ENCODE data around the gene L3MBTL4.
"Not testable (repeated sequence)": the region's sequence is repeated elsewhere in the genome, so short reads cannot be mapped to it uniquely, and the experiment has no call there.

The L3MBTL4 gene

GRCh38 chr18:6096730-6097129 is 318.0 kb downstream of the L3MBTL4 start:
- Histone ChIP-seq H3K27me3 (ENCODE audit: control insufficient read depth, insufficient read depth, low read length) (no peaks in the 10 kb centered on the region), H3K4me1 (ENCODE audit: control insufficient read depth, insufficient read depth, low read length) (no peaks in the 10 kb centered on the region), H3K36me3 (ENCODE audit: control insufficient read depth, insufficient read depth, low read length) (no peaks in the 10 kb centered on the region), H3K9me3 (ENCODE audit: control insufficient read depth, low read length) (no peaks in the 10 kb centered on the region), H3K4me3 (ENCODE audit: low read length) (no peak overlapping the region), H3K9ac (ENCODE audit: low read length) (no peak overlapping the region)

DNA sequence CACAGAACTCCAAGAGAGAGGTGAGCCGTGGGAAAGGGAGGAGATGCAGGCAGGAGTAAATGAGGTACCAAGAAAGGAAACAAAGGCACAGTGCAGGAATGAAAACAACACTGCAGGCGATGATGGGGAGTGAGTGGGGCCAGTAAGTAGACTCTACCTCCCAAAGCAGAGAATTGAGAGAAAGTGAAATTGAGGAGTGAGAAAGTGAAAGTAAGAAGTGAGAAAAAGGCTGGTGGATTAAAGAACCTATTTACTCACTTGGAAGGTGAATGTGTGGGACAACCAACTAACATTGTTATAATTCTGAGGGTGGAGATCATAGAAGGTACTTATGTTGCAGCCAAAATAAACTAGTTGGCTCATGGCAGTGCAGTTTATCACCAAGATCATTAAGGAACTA is 326.3 kb downstream of the L3MBTL4 start:
- H3K36me3 ChIP-seq (ENCODE audit: control insufficient read depth, insufficient read depth, low read length), result no peaks in the 10 kb centered on the region
- no peak overlapping the region for H3K4me3 ChIP-seq (ENCODE audit: low read length)
- no peak overlapping the region for H3K9ac ChIP-seq (ENCODE audit: low read length)
- no peaks in the 10 kb centered on the region for H3K27me3 ChIP-seq (ENCODE audit: control insufficient read depth, insufficient read depth, low read length)
- no peaks in the 10 kb centered on the region for H3K4me1 ChIP-seq (ENCODE audit: control insufficient read depth, insufficient read depth, low read length)
- H3K9me3 ChIP-seq (ENCODE audit: control insufficient read depth, low read length), result no peaks in the 10 kb centered on the region

DNA sequence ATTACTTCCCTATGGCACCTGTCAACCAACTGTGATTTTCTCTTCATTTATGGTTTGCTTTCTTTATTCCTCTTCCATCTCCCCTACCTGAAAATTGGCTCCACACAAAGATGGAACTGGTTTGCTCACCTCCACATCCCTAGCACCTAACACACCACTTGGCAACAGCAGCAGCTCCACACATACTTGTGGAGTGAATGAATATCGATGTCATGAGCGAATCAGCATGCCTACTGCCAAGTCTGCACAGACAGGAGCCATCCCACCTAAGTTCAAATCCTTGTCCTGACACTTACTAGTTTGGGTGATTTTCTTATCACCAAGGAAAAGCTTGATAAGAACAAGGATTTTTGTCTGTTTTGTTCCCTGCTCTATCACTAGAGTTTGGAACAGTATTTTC is 328.0 kb downstream of the L3MBTL4 start:
- H3K9me3 ChIP-seq (ENCODE audit: control insufficient read depth, low read length), result no peaks in the 10 kb centered on the region
- no peak overlapping the region for H3K9ac ChIP-seq (ENCODE audit: low read length)
- H3K27me3 ChIP-seq (ENCODE audit: control insufficient read depth, insufficient read depth, low read length), result no peaks in the 10 kb centered on the region
- H3K4me1 ChIP-seq (ENCODE audit: control insufficient read depth, insufficient read depth, low read length), result no peaks in the 10 kb centered on the region
- no peak overlapping the region for H3K4me3 ChIP-seq (ENCODE audit: low read length)
- H3K36me3 ChIP-seq (ENCODE audit: control insufficient read depth, insufficient read depth, low read length), result no peaks in the 10 kb centered on the region

GRCh38 chr18:6079406-6079805 is 335.3 kb downstream of the L3MBTL4 start:
- Histone ChIP-seq H3K4me1 (ENCODE audit: control insufficient read depth, insufficient read depth, low read length) (no peaks in the 10 kb centered on the region), H3K27me3 (ENCODE audit: control insufficient read depth, insufficient read depth, low read length) (no peaks in the 10 kb centered on the region), H3K4me3 (ENCODE audit: low read length) (no peak overlapping the region), H3K36me3 (ENCODE audit: control insufficient read depth, insufficient read depth, low read length) (no peaks in the 10 kb centered on the region), H3K9ac (ENCODE audit: low read length) (no peak overlapping the region), H3K9me3 (ENCODE audit: control insufficient read depth, low read length) (no peaks in the 10 kb centered on the region)

GRCh38 chr18:6078877-6079276 is 335.8 kb downstream of the L3MBTL4 start:
- H3K9ac ChIP-seq (ENCODE audit: low read length), result no peak overlapping the region
- no peaks in the 10 kb centered on the region for H3K4me1 ChIP-seq (ENCODE audit: control insufficient read depth, insufficient read depth, low read length)

GRCh38 chr18:6072423-6072822 is 342.3 kb downstream of the L3MBTL4 start:
- not testable (repeated sequence) for H3K36me3 ChIP-seq (ENCODE audit: control insufficient read depth, insufficient read depth, low read length); H3K9me3 ChIP-seq (ENCODE audit: control insufficient read depth, low read length); H3K9ac ChIP-seq (ENCODE audit: low read length); H3K27me3 ChIP-seq (ENCODE audit: control insufficient read depth, insufficient read depth, low read length); H3K4me1 ChIP-seq (ENCODE audit: control insufficient read depth, insufficient read depth, low read length); H3K4me3 ChIP-seq (ENCODE audit: low read length)

More at GRCh38 chr18:6078877-6079276, 335.8 kb downstream of the L3MBTL4 start:
- no peaks in the 10 kb centered on the region for H3K36me3 ChIP-seq (ENCODE audit: control insufficient read depth, insufficient read depth, low read length)
- H3K27me3 ChIP-seq (ENCODE audit: control insufficient read depth, insufficient read depth, low read length), result no peaks in the 10 kb centered on the region
- no peaks in the 10 kb centered on the region for H3K9me3 ChIP-seq (ENCODE audit: control insufficient read depth, low read length)
- H3K4me3 ChIP-seq (ENCODE audit: low read length), result no peak overlapping the region

DNA sequence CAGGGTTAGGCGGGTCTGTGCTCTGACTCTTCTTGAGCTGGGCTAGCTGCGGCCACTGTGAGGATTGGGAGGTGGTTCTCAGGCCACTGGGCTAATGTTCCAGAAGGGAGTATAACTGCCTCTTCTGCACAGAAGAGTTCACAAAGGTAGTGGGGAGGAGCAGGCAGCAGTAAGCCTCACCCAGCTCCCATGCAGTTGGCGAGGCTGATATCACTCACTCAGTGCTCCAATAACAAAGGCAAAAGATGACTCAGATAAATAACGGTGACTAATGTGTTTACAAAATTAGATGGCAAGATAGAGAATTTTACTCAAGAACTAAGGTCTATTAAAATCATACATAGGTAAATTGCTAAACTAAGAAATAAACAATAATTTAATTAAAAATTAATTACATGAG is 345.2 kb downstream of the L3MBTL4 start:
- H3K9me3 ChIP-seq (ENCODE audit: control insufficient read depth, low read length), result no peaks in the 10 kb centered on the region
- H3K27me3 ChIP-seq (ENCODE audit: control insufficient read depth, insufficient read depth, low read length), result no peaks in the 10 kb centered on the region
- H3K36me3 ChIP-seq (ENCODE audit: control insufficient read depth, insufficient read depth, low read length), result no peaks in the 10 kb centered on the region
- no peak overlapping the region for H3K9ac ChIP-seq (ENCODE audit: low read length)
- no peak overlapping the region for H3K4me3 ChIP-seq (ENCODE audit: low read length)
- H3K4me1 ChIP-seq (ENCODE audit: control insufficient read depth, insufficient read depth, low read length), result no peaks in the 10 kb centered on the region

DNA sequence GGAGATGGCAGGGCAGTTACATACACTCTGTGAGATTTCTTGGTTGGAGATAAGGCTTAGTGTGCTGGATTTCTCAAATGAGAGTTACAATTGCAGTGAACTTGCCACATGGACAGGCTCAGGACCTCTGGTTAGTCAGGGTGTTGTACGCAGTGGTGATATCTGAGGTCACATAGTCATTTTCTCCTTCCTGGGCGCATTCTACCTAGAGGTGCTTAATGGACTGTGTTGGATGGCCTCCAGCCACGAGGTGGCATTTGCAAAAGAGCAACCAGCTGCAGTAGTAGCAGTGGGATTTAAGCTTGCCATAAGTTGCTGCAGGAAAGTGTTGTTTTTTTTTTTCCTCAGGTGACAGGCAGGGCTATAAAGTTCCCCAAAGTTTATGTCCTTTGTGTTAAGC is 345.6 kb downstream of the L3MBTL4 start:
- Histone ChIP-seq H3K9ac (ENCODE audit: low read length) (no peak overlapping the region), H3K36me3 (ENCODE audit: control insufficient read depth, insufficient read depth, low read length) (no peaks in the 10 kb centered on the region), H3K4me3 (ENCODE audit: low read length) (no peak overlapping the region), H3K4me1 (ENCODE audit: control insufficient read depth, insufficient read depth, low read length) (no peaks in the 10 kb centered on the region), H3K9me3 (ENCODE audit: control insufficient read depth, low read length) (no peaks in the 10 kb centered on the region), H3K27me3 (ENCODE audit: control insufficient read depth, insufficient read depth, low read length) (no peaks in the 10 kb centered on the region)

GRCh38 chr18:6060149-6060548 is 354.6 kb downstream of the L3MBTL4 start:
- Histone ChIP-seq H3K4me1 (ENCODE audit: control insufficient read depth, insufficient read depth, low read length) (no peaks in the 10 kb centered on the region), H3K27me3 (ENCODE audit: control insufficient read depth, insufficient read depth, low read length) (no peaks in the 10 kb centered on the region), H3K9ac (ENCODE audit: low read length) (no peak overlapping the region), H3K9me3 (ENCODE audit: control insufficient read depth, low read length) (no peaks in the 10 kb centered on the region), H3K36me3 (ENCODE audit: control insufficient read depth, insufficient read depth, low read length) (no peaks in the 10 kb centered on the region), H3K4me3 (ENCODE audit: low read length) (no peak overlapping the region)

DNA sequence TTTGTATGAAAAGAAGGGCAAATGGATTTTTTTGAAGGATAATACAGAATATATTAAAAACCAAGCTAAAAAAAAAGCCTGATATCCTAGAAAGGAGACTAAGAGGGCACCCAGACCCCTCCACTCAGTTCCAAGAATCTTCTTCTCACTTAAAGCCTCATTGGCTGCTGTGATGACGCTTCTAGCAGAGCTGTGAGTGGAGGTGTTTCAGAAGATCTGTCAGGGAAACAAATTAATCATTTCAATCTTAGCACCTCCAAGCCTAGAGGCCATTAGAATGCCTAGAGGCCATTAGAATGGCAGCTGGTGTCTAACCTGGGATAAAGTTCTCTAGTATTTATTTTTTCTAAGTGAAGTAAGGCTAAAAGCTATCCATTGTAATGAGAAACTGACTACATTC is 355.2 kb downstream of the L3MBTL4 start:
- H3K4me1 ChIP-seq (ENCODE audit: control insufficient read depth, insufficient read depth, low read length), result no peaks in the 10 kb centered on the region
- H3K9ac ChIP-seq (ENCODE audit: low read length), result no peak overlapping the region
- no peak overlapping the region for H3K4me3 ChIP-seq (ENCODE audit: low read length)
- H3K36me3 ChIP-seq (ENCODE audit: control insufficient read depth, insufficient read depth, low read length), result no peaks in the 10 kb centered on the region
- H3K27me3 ChIP-seq (ENCODE audit: control insufficient read depth, insufficient read depth, low read length), result no peaks in the 10 kb centered on the region
- no peaks in the 10 kb centered on the region for H3K9me3 ChIP-seq (ENCODE audit: control insufficient read depth, low read length)

GRCh38 chr18:6058941-6059340 is 355.8 kb downstream of the L3MBTL4 start:
- Histone ChIP-seq H3K4me3 (ENCODE audit: low read length) (no peak overlapping the region), H3K9me3 (ENCODE audit: control insufficient read depth, low read length) (no peaks in the 10 kb centered on the region), H3K36me3 (ENCODE audit: control insufficient read depth, insufficient read depth, low read length) (no peaks in the 10 kb centered on the region), H3K27me3 (ENCODE audit: control insufficient read depth, insufficient read depth, low read length) (no peaks in the 10 kb centered on the region), H3K9ac (ENCODE audit: low read length) (no peak overlapping the region), H3K4me1 (ENCODE audit: control insufficient read depth, insufficient read depth, low read length) (no peaks in the 10 kb centered on the region)

- no peaks in the 10 kb centered on the region for H3K36me3 ChIP-seq (ENCODE audit: control insufficient read depth, insufficient read depth, low read length)
- H3K9ac ChIP-seq (ENCODE audit: low read length), result no peak overlapping the region
- H3K4me3 ChIP-seq (ENCODE audit: low read length), result no peak overlapping the region
- no peaks in the 10 kb centered on the region for H3K4me1 ChIP-seq (ENCODE audit: control insufficient read depth, insufficient read depth, low read length)
- H3K9me3 ChIP-seq (ENCODE audit: control insufficient read depth, low read length), result no peaks in the 10 kb centered on the region
- H3K27me3 ChIP-seq (ENCODE audit: control insufficient read depth, insufficient read depth, low read length), result no peaks in the 10 kb centered on the region
These were observed 357.1 kb downstream of the L3MBTL4 start for GRCh38 chr18:6057604-6058003.

GRCh38 chr18:6056171-6056910 is 358.4 kb downstream of the L3MBTL4 start:
- no peaks in the 10 kb centered on the region for H3K27me3 ChIP-seq (ENCODE audit: control insufficient read depth, insufficient read depth, low read length)
- no peaks in the 10 kb centered on the region for H3K4me1 ChIP-seq (ENCODE audit: control insufficient read depth, insufficient read depth, low read length)
- no peak overlapping the region for H3K9ac ChIP-seq (ENCODE audit: low read length)
- H3K9me3 ChIP-seq (ENCODE audit: control insufficient read depth, low read length), result no peaks in the 10 kb centered on the region
- no peak overlapping the region for H3K4me3 ChIP-seq (ENCODE audit: low read length)
- H3K36me3 ChIP-seq (ENCODE audit: control insufficient read depth, insufficient read depth, low read length), result no peaks in the 10 kb centered on the region
